Panc1 (cell line): ENCODE results near the gene PDE4C. TPM values are rescaled to one million over a fixed set of nuclear protein-coding genes. Genes with fewer than 3 reads are reported as not detected.

Source experiments
- ATAC-seq: fragments of 200-7000 bp; cut with Tn5 transposase; 2 replicates; pipeline ENCODE4 v1.9.1; 2020; ENCODE audit warnings: mild to moderate bottlenecking, moderate library complexity
- BruUV-seq: library from RNA; stranded (reverse); fragments of 400-500 nt; replicated peaks from 2 replicates; lab custom pipeline; 2021; lab: Mats Ljungman, UMichigan
- CTCF ChIA-PET: fragments of 300-600 bp; sonication (Branson Sonifier 250); formaldehyde crosslinking; loops from one replicate; lab custom pipeline; 2022; ENCODE audit warnings: antibody characterized with exemption; lab: Charles Lee
- POLR2A ChIA-PET: fragments of 300-600 bp; sonication (Branson Sonifier 250); formaldehyde crosslinking; loops from one replicate; lab custom pipeline; 2022; ENCODE audit warnings: antibody characterized with exemption; lab: Charles Lee
- DNase-seq: peaks from one replicate; pipeline ENCODE4 v3.0.0-alpha.2; 2010; ENCODE audit warnings: low read depth, low spot score
- H3K27ac ChIP-seq: 2 replicates; pipeline ENCODE4 v1.5.1; 2011; ENCODE audit warnings: mild to moderate bottlenecking, low read length, inconsistent platforms
- H3K27me3 ChIP-seq: fragments of 200-500 bp; sonication (Bioruptor generic); 2 replicates; pipeline ENCODE4 v1.6.0; 2014; ENCODE audit warnings: low read length, inconsistent platforms; ENCODE audit not compliant: control insufficient read depth, insufficient read depth
- H3K36me3 ChIP-seq: fragments of 200-500 bp; sonication (Bioruptor generic); 2 replicates; pipeline ENCODE4 v1.5.1; 2014; ENCODE audit warnings: inconsistent platforms, mild to moderate bottlenecking, low read length, moderate library complexity; ENCODE audit not compliant: control insufficient read depth, insufficient read depth
- H3K4me1 ChIP-seq: 2 replicates; pipeline ENCODE4 v1.5.1; 2011; ENCODE audit warnings: inconsistent platforms, mild to moderate bottlenecking, low read length, moderate library complexity; ENCODE audit not compliant: control insufficient read depth, insufficient read depth
- H3K4me3 ChIP-seq, 2 experiments: 2 replicates each; pipeline ENCODE4 v1.5.1; 2011 to 2012; ENCODE audit warnings: low read depth in 2 of 2, low read length in 2 of 2, mild to moderate bottlenecking in 2 of 2, inconsistent platforms in 1 of 2, moderate library complexity in 1 of 2
- H3K9me3 ChIP-seq: fragments of 200-500 bp; sonication (Bioruptor generic); 2 replicates; pipeline ENCODE4 v1.5.1; 2014; ENCODE audit warnings: low read depth, mild to moderate bottlenecking, inconsistent platforms, low read length, moderate library complexity; ENCODE audit not compliant: control insufficient read depth, insufficient read depth
- POLR2AphosphoS5 ChIP-seq: IDR thresholded peaks from 2 replicates; pipeline ENCODE4 v1.6.1; 2012; ENCODE audit warnings: mild to moderate bottlenecking, low read depth, low read length, moderate library complexity
- SIN3A ChIP-seq: IDR thresholded peaks from 2 replicates; pipeline ENCODE4 v1.6.1; 2012; ENCODE audit warnings: low read depth, mild to moderate bottlenecking, low read length, moderate library complexity, borderline replicate concordance; ENCODE audit not compliant: insufficient read depth
- TCF7L2 ChIP-seq: IDR thresholded peaks from 2 replicates; pipeline ENCODE4 v1.6.1; 2011; ENCODE audit warnings: mild to moderate bottlenecking, low read depth, low read length, inconsistent platforms
- in situ Hi-C: cut with HindIII; loops from 2 replicates; pipeline ENCODE4 v1.10.0; 2016; ENCODE audit warnings: low sequenced_read_pairs, low pct_unique_long_range_greater_than_20kb
- intact Hi-C: fragments of 100-400 bp; cut with micrococcal nuclease; formaldehyde crosslinking; loops from one replicate; pipeline ENCODE4 v1.10.0; 2022; ENCODE audit not compliant: unreplicated experiment
- total RNA-seq: library from RNA; stranded (reverse); gene quantifications from one replicate; pipeline ENCODE4 v1.2.1, GENCODE V29; 2021; ENCODE audit not compliant: unreplicated experiment
- TF ChIP-seq, protein P1 (sequence below): fragments of 450-650 bp; IDR thresholded peaks from 2 replicates; pipeline ENCODE4 v1.5.1; 2017; ENCODE audit warnings: mild to moderate bottlenecking
- TF ChIP-seq, protein P2 (sequence below), 2 experiments: IDR thresholded peaks; 2 replicates each; pipeline ENCODE4 v1.6.1; 2011 to 2012; ENCODE audit warnings: low read depth in 2 of 2, control low read depth in 1 of 2, low read length in 1 of 2, mild to moderate bottlenecking in 1 of 2, moderate library complexity in 1 of 2; ENCODE audit not compliant: insufficient read depth in 1 of 2

Gene PDE4C
- total RNA-seq, 1 experiment from 2014 or later, result 0.98 TPM

DNA sequence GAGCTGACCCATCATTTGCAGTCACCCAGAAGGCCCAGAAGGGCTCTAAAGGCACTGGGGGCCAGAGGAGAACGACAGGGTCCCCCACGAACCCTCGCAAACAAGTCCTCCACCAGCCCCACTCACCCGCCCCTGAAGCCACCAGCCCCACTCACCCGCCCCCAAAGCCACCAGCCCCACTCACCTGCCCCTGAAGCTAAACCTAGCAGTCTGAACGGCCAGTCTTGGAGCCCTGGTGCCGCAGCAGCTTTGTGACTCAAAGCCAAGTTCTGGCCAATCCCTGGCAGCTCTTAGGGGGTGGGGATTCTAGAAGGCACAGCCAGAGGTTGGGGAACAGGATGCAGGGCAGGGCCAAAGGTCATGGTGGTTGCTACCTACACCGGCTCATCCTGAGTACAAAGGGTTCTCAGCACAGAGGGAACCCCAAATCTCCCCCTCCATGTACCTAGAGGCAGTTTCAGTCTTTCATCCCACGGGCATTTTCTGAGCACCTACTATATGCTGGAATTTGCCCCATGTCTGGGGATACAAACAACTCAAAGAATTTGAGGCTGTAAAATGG lies 48.1 kb upstream of the PDE4C start, which contains the start of gene IQCN:
Gene IQCN (minus strand): TSS at position 234 of the 562 bp plus-strand sequence. CDS start 4,974 bp downstream, outside the sequence.
- in situ Hi-C loops (no loop called here), intact Hi-C loops (no loop called here)
- ChIA-PET POLR2A (interaction anchor here (0.6 kb wide), 2 partner anchors 20 to 183 kb away, joined by 3 to 4 read pairs; no protein-coding TSS in a partner anchor), CTCF (no interaction called here)
- no TSS peak for BruUV-seq
- H3K27ac ChIP-seq, result peak within 1 kb of the TSS; percentile 88
- H3K4me1 ChIP-seq, result peaks cover 37% of the 10 kb centered on the region
- TF ChIP-seq, protein P1, sequence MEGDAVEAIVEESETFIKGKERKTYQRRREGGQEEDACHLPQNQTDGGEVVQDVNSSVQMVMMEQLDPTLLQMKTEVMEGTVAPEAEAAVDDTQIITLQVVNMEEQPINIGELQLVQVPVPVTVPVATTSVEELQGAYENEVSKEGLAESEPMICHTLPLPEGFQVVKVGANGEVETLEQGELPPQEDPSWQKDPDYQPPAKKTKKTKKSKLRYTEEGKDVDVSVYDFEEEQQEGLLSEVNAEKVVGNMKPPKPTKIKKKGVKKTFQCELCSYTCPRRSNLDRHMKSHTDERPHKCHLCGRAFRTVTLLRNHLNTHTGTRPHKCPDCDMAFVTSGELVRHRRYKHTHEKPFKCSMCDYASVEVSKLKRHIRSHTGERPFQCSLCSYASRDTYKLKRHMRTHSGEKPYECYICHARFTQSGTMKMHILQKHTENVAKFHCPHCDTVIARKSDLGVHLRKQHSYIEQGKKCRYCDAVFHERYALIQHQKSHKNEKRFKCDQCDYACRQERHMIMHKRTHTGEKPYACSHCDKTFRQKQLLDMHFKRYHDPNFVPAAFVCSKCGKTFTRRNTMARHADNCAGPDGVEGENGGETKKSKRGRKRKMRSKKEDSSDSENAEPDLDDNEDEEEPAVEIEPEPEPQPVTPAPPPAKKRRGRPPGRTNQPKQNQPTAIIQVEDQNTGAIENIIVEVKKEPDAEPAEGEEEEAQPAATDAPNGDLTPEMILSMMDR, result no peak
- TF ChIP-seq POLR2AphosphoS5 (no peak; the same call in 1 of the 2 replicates), TCF7L2 (no peak), SIN3A (no peak)
- TF ChIP-seq, protein P2, sequence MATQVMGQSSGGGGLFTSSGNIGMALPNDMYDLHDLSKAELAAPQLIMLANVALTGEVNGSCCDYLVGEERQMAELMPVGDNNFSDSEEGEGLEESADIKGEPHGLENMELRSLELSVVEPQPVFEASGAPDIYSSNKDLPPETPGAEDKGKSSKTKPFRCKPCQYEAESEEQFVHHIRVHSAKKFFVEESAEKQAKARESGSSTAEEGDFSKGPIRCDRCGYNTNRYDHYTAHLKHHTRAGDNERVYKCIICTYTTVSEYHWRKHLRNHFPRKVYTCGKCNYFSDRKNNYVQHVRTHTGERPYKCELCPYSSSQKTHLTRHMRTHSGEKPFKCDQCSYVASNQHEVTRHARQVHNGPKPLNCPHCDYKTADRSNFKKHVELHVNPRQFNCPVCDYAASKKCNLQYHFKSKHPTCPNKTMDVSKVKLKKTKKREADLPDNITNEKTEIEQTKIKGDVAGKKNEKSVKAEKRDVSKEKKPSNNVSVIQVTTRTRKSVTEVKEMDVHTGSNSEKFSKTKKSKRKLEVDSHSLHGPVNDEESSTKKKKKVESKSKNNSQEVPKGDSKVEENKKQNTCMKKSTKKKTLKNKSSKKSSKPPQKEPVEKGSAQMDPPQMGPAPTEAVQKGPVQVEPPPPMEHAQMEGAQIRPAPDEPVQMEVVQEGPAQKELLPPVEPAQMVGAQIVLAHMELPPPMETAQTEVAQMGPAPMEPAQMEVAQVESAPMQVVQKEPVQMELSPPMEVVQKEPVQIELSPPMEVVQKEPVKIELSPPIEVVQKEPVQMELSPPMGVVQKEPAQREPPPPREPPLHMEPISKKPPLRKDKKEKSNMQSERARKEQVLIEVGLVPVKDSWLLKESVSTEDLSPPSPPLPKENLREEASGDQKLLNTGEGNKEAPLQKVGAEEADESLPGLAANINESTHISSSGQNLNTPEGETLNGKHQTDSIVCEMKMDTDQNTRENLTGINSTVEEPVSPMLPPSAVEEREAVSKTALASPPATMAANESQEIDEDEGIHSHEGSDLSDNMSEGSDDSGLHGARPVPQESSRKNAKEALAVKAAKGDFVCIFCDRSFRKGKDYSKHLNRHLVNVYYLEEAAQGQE (IDR thresholded peaks at IDR 0.05; ENCODE audit: insufficient read depth in 1 of 2, low read depth in 2 of 2, low read length in 1 of 2), result no peak
- no peaks in the 10 kb centered on the region for H3K36me3 ChIP-seq
- H3K9me3 ChIP-seq, result no peaks in the 10 kb centered on the region
- ATAC-seq (peak; percentile 74), DNase-seq (no peak)
- peak within 1 kb of the TSS in 1 of 2 experiments; percentile 11; a peak in 1 of 4 replicates for H3K4me3 ChIP-seq
- H3K27me3 ChIP-seq, result no peaks in the 10 kb centered on the region

DNA sequence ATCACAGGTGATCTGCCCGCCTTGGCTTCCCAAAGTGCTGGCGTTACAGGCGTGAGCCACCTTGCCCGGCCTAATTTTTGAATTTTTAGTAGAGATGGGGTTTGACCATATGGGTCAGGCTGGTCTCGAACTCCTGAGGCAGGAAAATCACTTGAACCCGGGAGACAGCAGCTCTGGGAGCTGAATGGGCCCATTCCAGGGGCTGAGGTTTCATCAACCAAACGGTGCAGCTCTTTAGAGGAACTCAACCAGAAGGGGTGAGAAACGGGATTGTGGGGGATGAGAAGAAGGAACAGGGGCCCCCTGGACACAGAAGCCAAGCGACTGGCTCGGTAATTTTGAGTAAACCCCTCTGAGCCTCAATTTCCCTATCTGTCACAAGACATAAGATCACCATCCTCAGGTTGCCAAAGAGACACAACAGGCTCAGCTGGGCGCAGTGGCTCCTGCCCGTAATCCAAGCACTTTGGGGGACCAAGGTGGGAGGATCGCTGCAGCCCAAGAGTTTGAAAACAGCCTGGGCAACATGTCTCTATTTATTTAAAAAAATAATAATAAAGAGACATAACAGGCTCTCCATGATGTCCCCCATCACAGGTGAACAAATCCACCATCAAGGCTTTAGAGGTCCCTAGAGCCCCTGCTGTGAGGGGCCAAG lies 47.5 kb upstream of the PDE4C start:
- in situ Hi-C loops (no loop called here), intact Hi-C loops (no loop called here)
- Histone ChIP-seq H3K27me3 (no peaks in the 10 kb centered on the region), H3K36me3 (no peaks in the 10 kb centered on the region), H3K27ac (peak overlapping the region; percentile 88), H3K4me3 (no peak overlapping the region), H3K4me1 (peaks cover 35% of the 10 kb centered on the region), H3K9me3 (no peaks in the 10 kb centered on the region)
- no TSS peak for BruUV-seq
- CTCF ChIA-PET, result interaction anchor here (0.6 kb wide), 1 partner anchor 74 kb away, joined by 3 read pairs; no protein-coding TSS in a partner anchor
- DNase-seq (no peak), ATAC-seq (no peak)
- TF ChIP-seq TCF7L2 (no peak), POLR2AphosphoS5 (no peak), SIN3A (no peak)
- TF ChIP-seq, protein P2 (IDR thresholded peaks at IDR 0.05; ENCODE audit: insufficient read depth in 1 of 2, low read depth in 2 of 2, low read length in 1 of 2), result no peak
- TF ChIP-seq, protein P1, result no peak
- POLR2A ChIA-PET, result interaction anchor here (0.6 kb wide), 1 partner anchor 19 kb away, joined by 4 read pairs; no protein-coding TSS in a partner anchor
